Fibroblast of lung (primary cell): ENCODE data around the gene PTCRA.

Source experiments
- EZH2 ChIP-seq: IDR thresholded peaks from 2 replicates; pipeline ENCODE4 v1.5.1; 2012; ENCODE audit warnings: low read length, control low read depth, mild to moderate bottlenecking; ENCODE audit errors: missing control alignments
- TF ChIP-seq, protein P1 (sequence below), 2 donors: IDR thresholded peaks in 1 of 2; conservative IDR thresholded peaks in 1 of 2; 1 replicate in 1 of 2; 2 replicates in 1 of 2; pipeline ENCODE4 v1.5.1; 2011 to 2012; ENCODE audit warnings: low read length in 2 of 2, control low read depth in 1 of 2, inconsistent platforms in 1 of 2, low read depth in 1 of 2, mild to moderate bottlenecking in 1 of 2

DNA sequence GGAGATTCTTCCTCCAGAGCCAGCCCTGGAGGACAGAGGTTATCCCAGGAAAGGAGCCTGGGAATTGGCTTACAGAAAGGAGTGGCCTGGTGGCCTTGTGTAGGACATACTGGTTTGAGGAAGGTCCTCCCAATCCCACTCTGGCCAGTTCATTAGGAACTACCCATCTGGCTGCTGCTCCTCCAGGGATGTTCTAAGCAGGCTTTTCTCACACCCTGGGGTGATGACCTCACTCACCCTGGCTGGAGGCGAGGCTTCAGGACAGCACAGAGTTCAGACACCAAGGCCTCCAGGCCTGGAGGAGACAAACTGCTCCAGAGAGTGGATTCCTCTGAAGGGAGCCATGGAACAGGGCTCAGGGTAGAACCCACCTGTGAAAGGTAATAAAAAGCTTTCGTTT lies 53.6 kb downstream of the PTCRA start:
- TF ChIP-seq, protein P1, sequence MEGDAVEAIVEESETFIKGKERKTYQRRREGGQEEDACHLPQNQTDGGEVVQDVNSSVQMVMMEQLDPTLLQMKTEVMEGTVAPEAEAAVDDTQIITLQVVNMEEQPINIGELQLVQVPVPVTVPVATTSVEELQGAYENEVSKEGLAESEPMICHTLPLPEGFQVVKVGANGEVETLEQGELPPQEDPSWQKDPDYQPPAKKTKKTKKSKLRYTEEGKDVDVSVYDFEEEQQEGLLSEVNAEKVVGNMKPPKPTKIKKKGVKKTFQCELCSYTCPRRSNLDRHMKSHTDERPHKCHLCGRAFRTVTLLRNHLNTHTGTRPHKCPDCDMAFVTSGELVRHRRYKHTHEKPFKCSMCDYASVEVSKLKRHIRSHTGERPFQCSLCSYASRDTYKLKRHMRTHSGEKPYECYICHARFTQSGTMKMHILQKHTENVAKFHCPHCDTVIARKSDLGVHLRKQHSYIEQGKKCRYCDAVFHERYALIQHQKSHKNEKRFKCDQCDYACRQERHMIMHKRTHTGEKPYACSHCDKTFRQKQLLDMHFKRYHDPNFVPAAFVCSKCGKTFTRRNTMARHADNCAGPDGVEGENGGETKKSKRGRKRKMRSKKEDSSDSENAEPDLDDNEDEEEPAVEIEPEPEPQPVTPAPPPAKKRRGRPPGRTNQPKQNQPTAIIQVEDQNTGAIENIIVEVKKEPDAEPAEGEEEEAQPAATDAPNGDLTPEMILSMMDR (conservative IDR thresholded peaks at IDR 0.05 in 1 of 2, IDR thresholded peaks at IDR 0.05 in 1 of 2; ENCODE audit: low read depth in 1 of 2, low read length in 2 of 2) = no peak
- TF ChIP-seq EZH2 = no peak
